ENCODE results near the gene RNASEH2A. TPM values are rescaled to one million over a fixed set of nuclear protein-coding genes. Genes with fewer than 3 reads are reported as not detected.
"Not testable (repeated sequence)": the region's sequence is repeated elsewhere in the genome, so short reads cannot be mapped to it uniquely, and the experiment has no call there.

The RNASEH2A gene
- total RNA-seq, 1 experiment from 2014 or later = 219 TPM

- H3K4me3 ChIP-seq = no peak overlapping the region
- DNase-seq = no peak
- H3K27me3 ChIP-seq = peaks cover 70% of the 10 kb centered on the region
- H3K36me3 ChIP-seq = no peaks in the 10 kb centered on the region
- no peaks in the 10 kb centered on the region for H3K9me3 ChIP-seq
Measured at GRCh38 chr19:12836529-12836863, 30.1 kb downstream of the RNASEH2A start.

- Histone ChIP-seq H3K9me3 (no peaks in the 10 kb centered on the region), H3K4me3 (no peak overlapping the region), H3K36me3 (no peaks in the 10 kb centered on the region), H3K27me3 (peaks cover 66% of the 10 kb centered on the region)
- no peak for DNase-seq
Measured at GRCh38 chr19:12837225-12837624, 30.8 kb downstream of the RNASEH2A start.

GRCh38 chr19:12838182-12838885 is 31.9 kb downstream of the RNASEH2A start, which contains the start of gene MAST1:
Gene MAST1, plus strand, starts transcription at chr19:12838515. Its CDS starts 58 bp downstream, at chr19:12838573.
- peak within 1 kb of the TSS; percentile 51 for H3K4me3 ChIP-seq
- H3K36me3 ChIP-seq = no peaks in the 10 kb centered on the region
- H3K27me3 ChIP-seq = peaks cover 56% of the 10 kb centered on the region
- H3K9me3 ChIP-seq = no peaks in the 10 kb centered on the region
- peak; percentile 75 for DNase-seq

- no peak for DNase-seq
- Histone ChIP-seq H3K9me3 (no peaks in the 10 kb centered on the region), H3K4me3 (peak overlapping the region; percentile 51), H3K36me3 (no peaks in the 10 kb centered on the region), H3K27me3 (peaks cover 51% of the 10 kb centered on the region)
Measured at GRCh38 chr19:12838886-12839756, 32.7 kb downstream of the RNASEH2A start.

GRCh38 chr19:12840091-12841079 is 34.0 kb downstream of the RNASEH2A start:
- Histone ChIP-seq H3K27me3 (peaks cover 38% of the 10 kb centered on the region), H3K9me3 (no peaks in the 10 kb centered on the region), H3K4me3 (no peak overlapping the region), H3K36me3 (no peaks in the 10 kb centered on the region)
- peak; percentile 77 for DNase-seq

GRCh38 chr19:12841094-12841493 is 34.7 kb downstream of the RNASEH2A start:
- no peak for DNase-seq
- Histone ChIP-seq H3K4me3 (no peak overlapping the region), H3K9me3 (no peaks in the 10 kb centered on the region), H3K36me3 (no peaks in the 10 kb centered on the region), H3K27me3 (peaks cover 33% of the 10 kb centered on the region)

- H3K36me3 ChIP-seq = no peaks in the 10 kb centered on the region
- H3K27me3 ChIP-seq = peaks cover 29% of the 10 kb centered on the region
Measured at GRCh38 chr19:12842511-12842910, 36.1 kb downstream of the RNASEH2A start.

GRCh38 chr19:12843328-12843727 is 36.9 kb downstream of the RNASEH2A start:
- H3K9me3 ChIP-seq = no peaks in the 10 kb centered on the region
- DNase-seq = no peak
- H3K27me3 ChIP-seq = peaks cover 23% of the 10 kb centered on the region; the same call in 1 of the 2 replicates

More at GRCh38 chr19:12842511-12842910, 36.1 kb downstream of the RNASEH2A start:
- no peak overlapping the region for H3K4me3 ChIP-seq
- H3K9me3 ChIP-seq = no peaks in the 10 kb centered on the region
- no peak for DNase-seq

GRCh38 chr19:12843999-12844732 is 37.8 kb downstream of the RNASEH2A start:
- Histone ChIP-seq H3K36me3 (no peaks in the 10 kb centered on the region), H3K9me3 (no peaks in the 10 kb centered on the region), H3K4me3 (no peak overlapping the region), H3K27me3 (peaks cover 20% of the 10 kb centered on the region; the same call in 1 of the 2 replicates)
- DNase-seq = no peak

More at GRCh38 chr19:12843328-12843727, 36.9 kb downstream of the RNASEH2A start:
- Histone ChIP-seq H3K36me3 (no peaks in the 10 kb centered on the region), H3K4me3 (no peak overlapping the region)

- peaks cover 13% of the 10 kb centered on the region; the same call in 1 of the 2 replicates for H3K27me3 ChIP-seq
- not testable (repeated sequence) for H3K9me3 ChIP-seq, H3K4me3 ChIP-seq, DNase-seq, H3K36me3 ChIP-seq
Measured at GRCh38 chr19:12846613-12847012, 40.2 kb downstream of the RNASEH2A start.

GRCh38 chr19:12847159-12848139 is 41.1 kb downstream of the RNASEH2A start:
- Histone ChIP-seq H3K4me3 (peak overlapping the region; percentile 7; the same call in 1 of the 2 replicates), H3K36me3 (no peaks in the 10 kb centered on the region), H3K9me3 (no peaks in the 10 kb centered on the region), H3K27me3 (0 out of 2 replicates have a peak, but pooled peaks cover 11% of the 10 kb centered on the region)
- peak; percentile 93 for DNase-seq

GRCh38 chr19:12856653-12857052 is 50.3 kb downstream of the RNASEH2A start:
- no peaks in the 10 kb centered on the region for H3K36me3 ChIP-seq
- H3K9me3 ChIP-seq = peaks cover 14% of the 10 kb centered on the region
- DNase-seq = no peak
- no peaks in the 10 kb centered on the region for H3K27me3 ChIP-seq
- H3K4me3 ChIP-seq = no peak overlapping the region

GRCh38 chr19:12858041-12858928 is 51.9 kb downstream of the RNASEH2A start:
- Histone ChIP-seq H3K27me3 (0 out of 2 replicates have a peak, but pooled peaks cover 2% of the 10 kb centered on the region), H3K4me3 (no peak overlapping the region), H3K9me3 (peaks cover 14% of the 10 kb centered on the region), H3K36me3 (no peaks in the 10 kb centered on the region)
- DNase-seq = no peak

- DNase-seq = peak; percentile 54
- H3K4me3 ChIP-seq = no peak overlapping the region
- peaks cover 14% of the 10 kb centered on the region for H3K9me3 ChIP-seq
- H3K27me3 ChIP-seq = 0 out of 2 replicates have a peak, but pooled peaks cover 4% of the 10 kb centered on the region
- H3K36me3 ChIP-seq = no peaks in the 10 kb centered on the region
Measured at GRCh38 chr19:12859546-12859945, 53.2 kb downstream of the RNASEH2A start.
